OCI-LY3 (cell line): ENCODE data around the gene AKAP9.
"Not testable (repeated sequence)": the region's sequence is repeated elsewhere in the genome, so short reads cannot be mapped to it uniquely, and the experiment has no call there.

Experiments used
- EZH2phosphoT487 ChIP-seq: fragments of 200-600 bp; shearing (Covaris generic); IDR thresholded peaks from 2 replicates; pipeline ENCODE4 v1.6.1; 2018; ENCODE audit warnings: antibody characterized with exemption, mixed run types, low read depth
- TF ChIP-seq, protein P1 (sequence below): fragments of 200-600, 300-600 bp; sonication (generic); IDR thresholded peaks from 2 replicates; pipeline ENCODE4 v1.5.1; 2014; ENCODE audit warnings: antibody characterized with exemption, low read length, low read depth

DNA sequence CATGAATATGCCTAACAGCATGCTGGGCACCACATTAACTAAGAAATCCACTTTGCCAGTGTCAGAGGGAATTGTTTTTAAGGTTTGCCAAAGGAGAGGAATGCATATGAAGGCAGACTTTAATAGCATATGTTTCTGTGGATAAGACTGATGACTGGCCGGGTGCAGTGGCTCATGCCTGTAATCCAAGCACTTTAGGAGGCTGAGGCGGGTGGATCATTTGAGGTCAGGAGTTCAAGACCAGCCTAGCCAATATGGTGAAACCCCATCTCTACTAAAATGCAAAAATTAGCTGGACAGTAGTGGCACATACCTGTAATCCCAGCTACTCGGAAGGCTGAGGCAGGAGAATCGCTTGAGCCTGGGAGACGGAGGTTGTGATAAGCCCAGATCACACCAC, 47.0 kb upstream of the AKAP9 start:
- TF ChIP-seq, protein P1, sequence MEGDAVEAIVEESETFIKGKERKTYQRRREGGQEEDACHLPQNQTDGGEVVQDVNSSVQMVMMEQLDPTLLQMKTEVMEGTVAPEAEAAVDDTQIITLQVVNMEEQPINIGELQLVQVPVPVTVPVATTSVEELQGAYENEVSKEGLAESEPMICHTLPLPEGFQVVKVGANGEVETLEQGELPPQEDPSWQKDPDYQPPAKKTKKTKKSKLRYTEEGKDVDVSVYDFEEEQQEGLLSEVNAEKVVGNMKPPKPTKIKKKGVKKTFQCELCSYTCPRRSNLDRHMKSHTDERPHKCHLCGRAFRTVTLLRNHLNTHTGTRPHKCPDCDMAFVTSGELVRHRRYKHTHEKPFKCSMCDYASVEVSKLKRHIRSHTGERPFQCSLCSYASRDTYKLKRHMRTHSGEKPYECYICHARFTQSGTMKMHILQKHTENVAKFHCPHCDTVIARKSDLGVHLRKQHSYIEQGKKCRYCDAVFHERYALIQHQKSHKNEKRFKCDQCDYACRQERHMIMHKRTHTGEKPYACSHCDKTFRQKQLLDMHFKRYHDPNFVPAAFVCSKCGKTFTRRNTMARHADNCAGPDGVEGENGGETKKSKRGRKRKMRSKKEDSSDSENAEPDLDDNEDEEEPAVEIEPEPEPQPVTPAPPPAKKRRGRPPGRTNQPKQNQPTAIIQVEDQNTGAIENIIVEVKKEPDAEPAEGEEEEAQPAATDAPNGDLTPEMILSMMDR = not testable (repeated sequence)
- TF ChIP-seq EZH2phosphoT487 = not testable (repeated sequence)
